Stimulated activated CD8-positive, alpha-beta memory T cell treated with anti-CD3 and anti-CD28 coated beads, Interleukin-4, amount 100 ng/mL, for 48 hours (primary cell): ENCODE results near the gene ERG.
A peak's percentile ranks its signal among the peaks of the same experiment; 100 is the strongest.

ENCODE experiments used
- DNase-seq: peaks from one replicate; pipeline ENCODE4 v3.0.0-alpha.2; 2020

The ERG gene

DNA sequence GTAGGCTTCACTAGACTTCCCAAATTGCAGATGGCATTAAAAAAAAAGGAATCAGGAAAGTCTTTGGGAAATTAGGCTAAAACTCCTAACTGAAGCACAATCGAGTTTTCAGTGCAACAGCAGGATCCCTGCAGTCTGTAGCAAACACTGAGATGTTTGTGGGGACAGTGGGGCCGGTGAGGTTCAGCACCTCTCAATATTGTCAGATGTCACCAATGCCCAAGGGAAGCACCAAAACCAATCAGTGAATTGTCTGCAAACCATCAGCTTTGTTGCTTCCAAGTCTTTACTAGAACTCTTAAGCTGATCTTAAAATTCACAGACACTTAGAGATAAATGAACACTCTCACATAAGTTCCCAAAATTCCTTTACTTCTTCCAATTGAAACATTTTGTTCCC, 2.6 kb downstream of the ERG start:
- DNase-seq, result no peak

DNA sequence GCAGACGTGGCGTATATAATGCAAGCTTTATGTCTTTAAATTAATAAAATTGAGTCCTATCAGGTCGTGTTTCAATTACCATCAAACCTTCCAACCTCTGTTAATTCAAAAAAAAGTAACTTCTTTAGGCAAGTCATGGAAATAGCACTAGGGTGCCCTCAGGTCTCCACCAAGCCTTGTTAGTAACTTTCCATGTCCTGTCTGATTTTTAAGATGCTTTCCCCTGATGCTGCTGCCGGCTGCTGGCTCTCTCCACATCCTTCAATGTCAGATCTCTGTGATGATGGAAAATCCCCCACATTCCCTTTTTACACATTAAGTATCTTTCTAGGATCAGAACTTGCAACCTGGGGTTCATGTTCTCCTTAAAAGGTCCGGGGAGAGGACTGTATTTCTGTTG, 3.0 kb downstream of the ERG start:
- no peak for DNase-seq

DNA sequence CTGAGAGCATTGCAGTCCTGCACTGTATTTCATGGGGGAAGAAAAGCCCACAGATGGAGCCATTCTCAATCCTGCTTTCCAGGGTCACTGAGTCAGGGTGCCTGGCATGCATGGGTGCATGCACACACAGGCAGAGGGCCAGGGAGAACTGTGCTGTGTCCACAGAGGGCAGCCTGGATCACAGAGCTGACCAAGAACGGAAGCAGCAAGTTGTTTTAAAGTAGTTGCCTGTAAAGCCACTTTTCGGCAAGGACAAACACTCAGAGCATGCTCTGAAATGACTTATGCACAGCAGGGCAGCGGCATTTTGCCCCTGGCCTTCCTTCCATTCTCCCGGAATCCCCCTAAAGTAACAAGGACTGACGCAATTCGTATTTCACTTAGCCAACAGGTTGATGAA, 3.6 kb downstream of the ERG start:
- DNase-seq, result no peak

DNA sequence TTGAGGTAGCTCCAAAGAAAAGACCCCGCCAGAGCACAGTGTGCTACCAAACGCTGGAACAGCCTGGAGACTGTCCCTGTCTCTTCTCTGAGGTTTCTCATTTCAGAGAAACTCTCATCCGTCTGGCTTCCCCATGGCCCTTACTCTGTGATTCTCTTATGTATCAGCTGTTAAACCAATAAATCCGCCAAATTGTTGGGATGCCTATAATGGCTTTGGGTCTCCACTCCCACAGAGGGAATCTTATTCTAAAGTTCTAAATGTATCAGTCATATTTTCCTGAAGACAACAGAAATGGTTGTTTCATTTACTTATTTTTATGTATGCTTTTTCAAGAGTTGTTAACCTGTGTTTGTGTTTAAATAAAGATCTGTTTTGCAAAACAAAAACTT, 4.0 kb downstream of the ERG start:
- DNase-seq, result no peak

DNA sequence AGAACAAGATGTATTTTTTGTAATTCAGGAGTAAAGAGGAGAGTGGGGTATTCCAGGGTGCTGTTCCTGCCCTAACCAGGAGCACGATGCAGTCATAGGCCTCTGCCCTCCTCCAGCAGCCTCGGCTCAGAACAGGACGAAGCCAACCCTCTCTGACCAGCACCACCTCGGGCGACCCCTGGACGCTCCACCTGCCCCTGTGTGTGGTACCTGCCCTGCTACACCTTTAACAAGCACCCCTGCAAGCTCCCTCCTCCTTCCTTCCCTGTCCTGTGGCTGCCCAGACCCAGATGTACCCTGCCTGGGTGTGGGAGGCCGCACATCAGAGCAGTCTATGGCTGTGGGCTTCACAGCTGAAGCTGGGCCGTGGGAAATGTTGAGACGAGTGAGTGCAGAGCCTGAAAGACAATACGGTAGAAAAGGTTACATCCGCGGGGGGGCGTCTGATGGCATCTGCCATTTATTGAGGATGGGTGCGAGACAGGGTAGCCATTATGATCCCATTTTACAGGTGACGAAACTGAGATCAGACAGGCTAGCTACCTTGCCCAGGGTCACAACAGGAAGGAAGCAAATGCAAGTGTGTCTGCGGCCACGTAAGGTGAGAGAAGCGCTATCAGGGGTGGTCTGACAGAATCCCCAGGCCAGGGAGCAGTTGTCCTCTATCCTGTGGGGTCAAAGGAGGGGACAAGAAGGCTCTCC, 4.6 kb downstream of the ERG start:
- no peak for DNase-seq

DNA sequence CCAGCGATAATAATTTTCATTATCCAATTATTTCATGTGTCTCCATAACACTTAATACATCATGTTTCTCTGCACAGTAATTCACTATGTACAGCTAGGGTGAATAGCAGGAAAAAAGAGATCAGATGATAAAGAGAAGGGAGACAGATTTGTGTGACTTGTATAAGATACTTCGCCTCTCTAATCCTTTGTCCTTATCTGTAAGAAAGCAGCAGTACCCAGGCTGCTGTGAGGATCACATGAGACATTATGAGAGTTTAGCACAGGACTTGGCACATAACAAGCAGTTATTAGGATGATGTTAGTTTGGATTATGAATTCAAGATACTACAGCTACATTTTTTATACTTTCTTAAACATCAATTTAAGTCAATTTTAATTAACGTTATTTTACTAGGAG, 6.3 kb downstream of the ERG start:
- no peak for DNase-seq

DNA sequence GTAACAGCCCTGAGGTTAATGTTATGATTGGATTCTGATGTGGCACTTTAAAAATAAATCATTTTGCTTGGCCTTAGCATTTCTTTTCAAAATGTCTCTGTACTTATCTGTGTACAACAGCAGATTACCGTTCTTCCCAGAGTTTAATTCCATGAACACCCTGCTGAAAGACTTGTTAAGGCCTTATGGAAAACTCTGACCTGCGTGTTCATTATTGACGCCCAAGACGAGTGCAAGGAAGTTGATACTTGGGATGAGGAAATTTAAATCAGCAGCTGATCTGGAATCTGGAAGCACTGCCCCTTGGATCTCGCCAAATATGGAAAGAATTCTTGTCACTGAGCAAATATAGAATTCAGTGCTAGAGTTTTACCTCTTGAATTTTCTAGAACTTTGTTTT, 6.7 kb downstream of the ERG start:
- no peak for DNase-seq

DNA sequence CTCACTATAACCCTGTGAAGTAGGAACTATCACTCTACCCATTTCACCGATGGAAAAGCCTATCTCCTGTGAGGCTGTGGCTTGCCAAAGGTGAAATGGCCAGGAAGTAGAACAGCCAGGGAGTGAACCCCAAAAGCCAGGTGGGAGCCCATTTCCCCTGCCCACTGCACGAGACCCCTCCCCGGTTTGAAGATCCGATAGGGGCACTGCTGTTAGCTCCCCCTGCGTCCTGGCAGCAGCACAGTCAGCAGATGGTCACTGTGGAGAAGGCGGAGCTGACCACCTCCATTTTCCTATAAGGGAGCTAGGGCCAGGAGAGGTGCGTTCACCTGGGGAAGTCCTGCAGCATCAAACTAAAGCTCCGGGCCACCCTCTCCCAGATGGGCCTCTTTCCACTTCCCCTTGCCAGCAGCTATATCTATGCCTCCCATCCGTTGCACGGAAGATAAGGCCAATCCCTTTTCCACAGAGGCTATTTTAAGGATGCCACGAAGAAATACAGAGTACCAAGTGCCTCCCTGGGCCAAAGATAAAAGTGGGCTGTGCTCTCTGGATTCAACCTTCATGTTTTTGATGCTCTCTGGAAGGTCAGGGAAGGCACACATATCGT, 7.8 kb downstream of the ERG start:
- DNase-seq, result no peak

DNA sequence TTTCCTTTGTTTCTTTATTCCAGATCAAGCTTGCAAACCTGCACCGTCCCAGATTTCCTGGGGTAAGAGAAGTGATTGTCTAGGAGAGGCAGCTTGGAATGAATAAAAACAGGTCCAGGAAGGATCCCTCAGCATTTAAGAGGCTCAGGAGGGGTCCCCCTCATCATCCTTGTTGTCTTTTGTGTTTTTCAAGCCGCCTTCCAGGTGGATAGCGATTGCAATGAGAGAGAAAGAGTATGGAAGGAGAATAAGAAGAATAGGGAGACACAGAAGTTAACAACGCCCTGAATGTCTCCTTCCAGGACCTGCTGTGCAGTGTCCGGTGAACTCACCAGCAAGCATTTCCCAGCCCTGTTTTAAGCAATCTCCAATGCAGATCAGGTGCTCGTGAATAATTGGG, 8.5 kb downstream of the ERG start:
- no peak for DNase-seq

DNA sequence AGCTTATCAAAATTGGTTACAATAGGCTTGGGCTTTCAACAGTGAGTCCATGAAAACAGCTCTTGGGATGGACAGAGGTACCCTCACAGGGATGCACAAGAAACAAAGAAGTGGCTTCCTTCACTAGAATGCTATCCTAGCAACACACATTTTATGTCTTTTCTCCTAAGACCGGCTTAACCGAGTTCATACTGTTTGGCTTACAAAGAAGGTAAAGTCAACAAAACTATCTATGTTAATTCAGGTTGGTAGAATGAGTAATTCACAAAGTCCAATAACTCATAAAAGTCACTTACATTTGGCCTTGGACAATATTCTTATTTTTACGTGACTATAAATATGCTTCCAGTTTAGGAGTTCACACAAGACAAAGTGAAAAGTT, 9.0 kb downstream of the ERG start:
- no peak for DNase-seq

DNA sequence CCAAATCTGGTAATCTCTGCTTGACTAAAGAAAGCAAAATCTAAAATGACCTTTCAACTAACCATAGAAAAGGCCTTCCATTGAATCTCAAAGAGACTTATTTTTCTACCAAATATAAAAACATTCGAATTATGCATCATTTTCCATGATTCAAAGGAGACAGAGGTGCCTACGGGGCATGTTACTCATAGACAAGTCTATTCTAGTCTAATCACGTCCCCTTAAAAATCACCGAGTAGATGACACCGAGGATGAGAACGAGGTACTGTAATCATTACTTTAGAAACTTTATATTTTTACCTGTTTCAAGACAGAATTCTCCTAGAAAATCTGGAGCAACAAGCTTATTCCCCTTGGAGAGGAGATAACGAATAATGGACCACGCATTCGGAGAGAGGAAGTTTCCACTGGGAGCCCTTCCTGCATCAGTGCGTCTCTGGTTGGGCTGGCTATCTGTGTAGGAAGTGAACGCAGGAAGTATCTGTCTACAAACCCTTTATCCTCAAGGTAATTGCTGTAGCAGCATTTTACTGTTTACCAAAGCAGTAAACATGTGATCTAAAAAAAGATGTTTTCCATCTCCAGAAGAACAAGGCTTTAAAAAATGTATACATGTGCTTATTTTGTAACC, 9.5 kb downstream of the ERG start:
- DNase-seq, result no peak

DNA sequence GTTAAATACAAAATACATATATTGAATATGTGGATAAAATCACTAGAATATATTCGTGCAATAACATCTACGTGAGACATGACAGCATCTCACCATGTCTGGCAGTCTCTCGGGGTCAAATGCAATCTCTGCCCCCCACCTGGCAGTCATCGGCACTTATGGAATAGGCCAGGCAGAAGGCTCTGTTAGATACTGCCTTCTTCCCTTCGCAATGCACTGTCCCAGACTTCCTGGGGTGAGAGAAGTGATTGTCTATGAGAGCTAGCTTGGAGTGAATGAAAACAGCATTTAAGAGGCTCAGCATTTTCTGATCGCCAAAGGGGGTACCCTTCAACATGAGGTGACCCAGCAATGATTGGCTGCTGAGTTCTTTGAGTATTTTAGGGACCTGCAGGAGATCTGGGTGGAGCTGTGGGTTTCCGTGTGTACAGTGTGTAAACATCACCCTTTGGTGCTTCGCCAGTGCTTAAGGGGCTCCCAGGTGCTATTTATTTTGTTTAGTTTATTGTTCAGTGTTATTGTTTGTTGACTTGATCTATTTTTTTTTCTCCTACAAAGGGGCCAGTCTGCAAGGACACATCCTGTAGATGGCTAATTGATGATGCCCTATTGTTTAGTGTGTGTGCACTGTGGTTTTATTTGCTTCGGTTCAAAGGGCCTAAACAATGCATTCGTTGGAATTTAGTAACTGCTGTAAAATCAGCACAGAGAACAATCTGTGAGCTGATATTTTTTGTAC, 10.2 kb downstream of the ERG start:
- DNase-seq, result no peak

DNA sequence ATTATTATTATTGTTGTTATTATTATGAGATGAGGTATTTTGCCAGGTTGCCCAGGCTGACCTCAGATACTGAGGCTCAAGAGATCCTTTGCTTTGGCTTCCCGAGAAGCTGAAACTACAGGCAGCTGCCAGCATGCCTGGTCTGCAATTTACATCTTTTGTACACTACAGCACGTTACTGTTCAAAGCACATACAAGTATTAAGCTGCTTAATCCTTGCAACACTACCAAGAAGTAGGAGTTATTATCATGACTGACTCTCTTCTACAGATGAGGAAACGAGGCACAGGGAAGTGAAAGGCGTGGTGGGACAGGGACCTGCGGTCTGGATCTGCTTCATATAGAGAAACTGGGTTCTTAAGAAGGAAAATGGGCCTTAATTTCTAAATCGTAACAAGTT, 11.6 kb downstream of the ERG start:
- no peak for DNase-seq

DNA sequence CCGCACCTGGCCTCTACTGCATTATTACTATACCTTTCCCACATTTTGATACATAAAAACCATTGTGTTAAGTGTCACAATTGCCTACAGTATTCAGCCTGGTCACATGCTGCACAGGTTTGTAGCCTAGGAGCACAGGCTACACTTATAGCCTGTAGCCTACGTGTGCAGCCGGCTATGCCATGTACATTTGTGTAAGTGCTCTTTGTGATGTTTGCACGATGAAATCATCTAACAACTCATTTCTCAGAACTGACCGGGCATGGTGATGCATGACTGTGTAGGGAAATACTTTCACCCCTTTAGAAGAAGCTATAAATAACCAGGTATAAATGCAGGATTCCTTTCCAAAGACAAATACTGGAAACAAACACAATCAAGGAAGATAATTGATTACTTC, 12.1 kb downstream of the ERG start:
- DNase-seq, result no peak

DNA sequence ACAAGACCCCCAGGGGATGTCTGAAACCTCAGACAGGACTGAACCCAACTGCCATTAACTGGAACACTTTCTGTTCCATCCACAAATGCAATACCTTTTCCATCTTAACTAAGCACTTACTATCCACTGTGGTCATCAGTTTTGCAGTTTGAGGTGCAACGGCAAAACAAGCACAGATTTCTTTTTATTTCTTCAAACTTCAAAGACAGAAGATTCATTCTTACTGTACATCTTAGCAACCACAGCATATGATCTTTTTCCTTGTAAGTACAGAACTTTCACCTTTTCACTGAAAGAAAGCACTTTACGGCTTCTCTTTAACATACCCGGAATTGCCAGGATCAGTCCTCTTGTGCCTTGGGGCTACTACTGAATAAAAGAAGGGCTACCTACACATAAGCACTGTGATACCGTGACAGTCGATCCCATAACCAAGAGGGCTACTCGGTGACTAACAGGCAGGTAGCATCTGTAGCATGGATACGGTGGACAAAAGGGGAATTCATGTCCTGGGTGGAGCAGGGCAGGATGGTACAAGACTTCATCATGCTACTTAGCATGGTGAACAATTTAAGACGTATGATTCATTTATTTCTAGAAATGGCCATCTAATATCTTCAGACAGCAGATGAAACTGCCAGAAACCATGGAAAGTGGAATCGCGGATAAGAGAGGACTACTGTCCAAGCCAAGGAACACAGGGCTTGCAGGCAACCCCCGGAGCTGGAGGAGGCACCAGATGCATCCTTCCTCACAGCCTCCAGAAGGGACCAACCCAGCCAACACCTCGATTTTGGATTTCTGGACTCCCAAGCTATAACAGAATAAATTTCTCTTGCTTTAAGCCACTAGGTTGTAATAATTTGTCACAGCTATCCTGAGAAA, 18.4 kb downstream of the ERG start:
- no peak for DNase-seq

DNA sequence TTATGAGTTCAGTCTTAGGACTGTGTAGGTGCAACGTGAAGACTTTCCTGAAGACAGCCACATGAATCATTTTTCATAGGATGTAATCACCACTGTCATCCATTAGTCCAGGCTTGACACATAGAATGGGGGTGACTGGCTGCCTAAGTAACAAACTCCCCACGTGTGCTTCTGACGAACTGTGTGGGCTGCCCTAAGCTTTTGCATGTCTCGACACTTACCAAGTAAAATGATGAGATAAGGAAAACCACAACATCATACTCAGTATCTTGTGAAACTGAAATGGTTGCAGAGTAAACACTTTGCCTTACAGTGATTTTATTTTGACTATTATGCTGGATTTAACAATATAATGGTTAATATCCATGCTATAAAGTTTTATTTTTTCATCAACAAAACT, 19.5 kb downstream of the ERG start:
- peak; percentile 31 for DNase-seq

DNA sequence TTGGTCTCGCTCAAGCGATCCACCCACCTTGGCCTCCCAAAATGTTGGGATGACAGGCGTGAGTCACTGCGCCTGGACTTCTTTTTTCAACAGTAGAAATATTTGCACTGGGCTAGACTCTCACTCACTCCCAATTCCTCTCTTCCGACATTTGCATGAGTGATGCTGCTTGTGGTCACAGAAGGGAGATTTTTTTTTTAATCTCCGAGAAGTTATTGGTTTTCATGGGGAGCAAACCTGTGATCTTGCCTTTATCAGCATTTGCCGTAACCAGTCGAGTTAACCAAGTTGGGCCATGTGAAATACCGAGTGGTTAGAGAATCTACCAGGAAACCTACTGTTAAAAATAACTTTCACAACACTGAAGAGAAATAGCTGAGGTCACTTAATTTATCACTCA, 21.1 kb downstream of the ERG start:
- no peak for DNase-seq

DNA sequence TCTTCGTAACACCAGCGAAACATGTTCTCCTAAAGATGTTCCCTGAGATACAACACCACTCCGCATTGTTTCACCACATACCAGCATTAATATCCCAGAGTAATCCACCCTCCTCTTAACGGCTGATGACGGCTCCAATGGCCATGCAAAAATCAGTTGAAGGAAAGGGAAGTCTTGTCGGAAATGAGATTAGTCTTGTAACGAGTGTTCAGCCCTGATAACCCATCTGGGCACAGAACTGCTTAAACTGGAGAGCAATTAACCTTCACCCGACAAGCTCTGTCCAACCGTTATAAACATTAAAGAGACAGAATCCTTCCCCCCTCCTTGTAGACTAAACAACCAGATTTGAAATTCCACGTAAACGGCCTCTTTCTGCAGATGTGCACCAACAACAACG, 21.9 kb downstream of the ERG start:
- no peak for DNase-seq

DNA sequence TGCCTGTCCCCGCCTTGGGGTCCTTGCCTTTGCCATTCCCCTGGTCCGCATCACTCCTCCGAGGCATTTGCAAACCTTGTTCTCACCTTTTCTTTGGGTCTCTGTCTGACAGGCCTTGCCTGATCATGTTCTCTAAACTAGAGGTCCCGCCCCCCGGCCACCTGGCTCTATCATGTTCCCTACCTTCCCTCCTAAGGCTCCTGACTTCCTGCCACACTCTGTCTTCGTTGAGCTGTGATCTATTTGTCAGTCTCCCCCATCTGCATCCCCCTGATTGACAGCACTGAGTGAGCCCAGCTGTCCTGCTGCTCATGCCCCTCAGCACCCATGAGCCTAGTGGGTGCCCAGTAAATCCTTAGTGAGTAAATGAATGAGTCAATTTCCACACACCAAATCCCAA, 22.8 kb downstream of the ERG start:
- no peak for DNase-seq

DNA sequence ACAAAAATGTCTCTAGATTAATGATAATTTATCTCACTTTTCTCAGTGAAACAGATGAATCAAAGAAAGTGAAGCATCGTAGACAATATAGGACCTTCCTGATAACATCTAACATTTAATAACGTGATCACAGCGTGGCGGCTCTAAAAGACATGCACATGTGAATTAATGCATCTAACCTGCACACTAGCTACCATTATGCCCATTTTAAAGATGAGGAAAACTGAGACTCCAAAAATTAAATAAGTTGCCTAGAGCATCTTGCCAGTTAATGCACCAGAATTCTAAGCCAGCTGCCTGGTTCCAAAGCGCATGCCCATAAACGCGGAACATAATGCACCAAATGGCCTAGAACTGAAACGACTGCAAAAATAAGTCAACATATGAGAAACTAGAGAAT, 23.5 kb downstream of the ERG start:
- no peak for DNase-seq

DNA sequence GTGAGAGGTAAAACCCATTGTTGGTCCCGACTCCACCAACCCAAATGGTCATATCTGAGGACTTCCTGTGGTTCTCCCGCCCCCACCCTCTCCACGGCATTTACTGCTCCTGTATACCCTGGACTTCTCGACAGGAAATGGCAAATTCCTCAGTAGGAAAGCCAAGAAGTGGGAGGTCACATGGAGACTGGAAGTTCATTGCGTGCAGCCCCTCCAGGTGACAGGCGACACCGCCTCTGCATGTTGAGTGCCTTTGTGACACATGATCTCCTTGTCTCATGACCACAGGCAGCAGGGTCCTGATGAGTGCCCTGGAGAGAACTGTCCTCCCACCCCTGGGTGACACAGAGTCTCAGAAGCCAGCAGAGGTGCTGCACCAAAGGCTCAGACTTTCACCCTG, 24.2 kb downstream of the ERG start:
- no peak for DNase-seq

DNA sequence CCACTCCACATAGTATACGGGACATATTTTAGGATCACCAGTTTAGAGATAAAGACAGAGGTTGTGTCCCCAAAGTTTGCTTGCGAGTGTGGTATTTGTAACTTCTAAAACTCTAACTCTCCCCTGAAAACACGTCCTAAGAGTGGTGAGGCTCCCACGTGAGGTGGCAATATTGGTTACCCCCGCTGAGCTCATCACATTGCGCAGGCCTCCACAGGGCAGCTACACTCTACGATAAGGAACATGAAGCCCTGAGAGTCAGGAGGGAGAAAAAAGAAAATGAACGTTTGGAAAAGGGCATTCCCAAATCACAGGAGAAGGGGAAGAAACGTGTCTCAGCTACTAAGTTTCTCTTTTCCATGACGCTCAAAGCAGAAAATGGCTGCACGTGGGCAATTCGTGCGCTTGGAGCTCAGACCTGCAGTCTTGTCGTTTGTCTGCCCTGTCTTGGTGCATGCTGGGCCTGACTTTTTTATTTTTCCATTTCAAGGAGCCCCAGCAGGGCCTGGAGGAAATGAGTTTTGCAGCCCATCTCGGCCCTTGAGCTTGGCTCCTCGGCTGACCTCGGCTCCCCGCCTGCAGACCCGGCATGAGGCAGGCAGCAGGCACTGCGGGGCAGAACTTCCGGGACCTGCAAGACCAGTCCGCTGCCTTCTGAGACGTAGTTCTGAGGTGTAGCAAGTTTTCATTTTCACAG, 25.7 kb downstream of the ERG start:
- no peak for DNase-seq
